Activated CD8-positive, alpha-beta T cell treated with anti-CD3 and anti-CD28 coated beads, Interleukin-2, amount 10 ng/mL, durations not matched to agents 7 days and 5 days (primary cell): Measurements from ENCODE around the gene TPI1. TPM values are rescaled to one million over a fixed set of nuclear protein-coding genes. Genes with fewer than 3 reads are reported as not detected.
"Not testable (repeated sequence)": the region's sequence is repeated elsewhere in the genome, so short reads cannot be mapped to it uniquely, and the experiment has no call there.

Experiments used
- ATAC-seq: fragments of 150-1000 bp; cut with Tn5 transposase; one replicate; pipeline ENCODE4 v1.10.0; 2021; ENCODE audit warnings: moderate library complexity
- CTCF ChIA-PET: fragments of 350-600 bp; sonication (Branson Sonifier 250); formaldehyde crosslinking; loops from one replicate; lab custom pipeline; 2021; ENCODE audit warnings: antibody characterized with exemption; lab: Charles Lee
- POLR2A ChIA-PET: fragments of 350-600 bp; sonication (Branson Sonifier 250); formaldehyde crosslinking; loops from one replicate; lab custom pipeline; 2021; ENCODE audit warnings: antibody characterized with exemption; lab: Charles Lee
- DNase-seq: peaks from one replicate; pipeline ENCODE4 v3.0.0-alpha.2; 2020
- H3K27ac Mint-ChIP-seq: one replicate; pipeline ENCODE4 v1.8.0; 2021; ENCODE audit warnings: mild to moderate bottlenecking, mixed read lengths
- H3K27me3 Mint-ChIP-seq: one replicate; pipeline ENCODE4 v1.8.0; 2021; ENCODE audit warnings: low read depth, mixed read lengths
- H3K36me3 Mint-ChIP-seq: one replicate; pipeline ENCODE4 v1.8.0; 2021; ENCODE audit warnings: low read depth, mixed read lengths
- H3K4me1 Mint-ChIP-seq: one replicate; pipeline ENCODE4 v1.8.0; 2021; ENCODE audit warnings: low read depth, mixed read lengths
- H3K4me3 Mint-ChIP-seq: one replicate; pipeline ENCODE4 v1.8.0; 2021; ENCODE audit warnings: mild to moderate bottlenecking, mixed read lengths
- H3K9me3 Mint-ChIP-seq: one replicate; pipeline ENCODE4 v1.8.0; 2022; ENCODE audit warnings: mixed read lengths; ENCODE audit not compliant: insufficient read depth
- total RNA-seq, 2 experiments: library from RNA; stranded (reverse); gene quantifications; one replicate each; pipeline ENCODE4 v1.2.3, GENCODE V29; 2021

TPI1 gene
- total RNA-seq, 2 experiments from 2014 or later: 1,505 to 1,545 TPM

DNA sequence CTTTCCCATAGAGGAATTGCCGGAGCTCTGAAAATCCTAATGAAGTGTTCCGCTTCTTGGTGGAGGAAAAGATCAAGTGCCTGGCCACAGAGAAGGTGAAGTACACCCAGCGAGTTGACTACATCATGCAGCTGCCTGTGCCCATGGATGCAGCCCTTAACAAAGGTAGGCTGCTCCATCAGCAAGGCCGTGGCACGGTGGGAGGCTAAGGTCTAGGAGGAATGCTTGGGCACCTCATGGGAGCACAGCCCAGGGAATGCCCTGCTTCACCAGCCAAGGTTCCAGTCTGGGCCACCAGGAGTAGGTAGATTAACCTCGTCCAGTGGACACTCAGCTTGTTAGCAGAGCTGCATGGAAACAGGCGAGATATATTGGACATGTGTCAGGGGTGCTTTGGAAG lies 6.4 kb upstream of the TPI1 start:
- no peak overlapping the region for H3K27ac Mint-ChIP-seq
- no peaks in the 10 kb centered on the region for H3K27me3 Mint-ChIP-seq
- H3K4me3 Mint-ChIP-seq: no peak overlapping the region
- no peak for ATAC-seq
- H3K4me1 Mint-ChIP-seq: peaks cover 2% of the 10 kb centered on the region
- DNase-seq: no peak
- ChIA-PET CTCF (interaction anchor here (1.0 to 1.1 kb wide), 2 partner anchors 11 to 323 kb away, joined by 3 read pairs; no protein-coding TSS in a partner anchor), POLR2A (interaction anchor here (0.7 to 1.8 kb wide), 3 partner anchors 9 to 83 kb away, joined by 3 to 13 read pairs (median 4); partner anchors contain the start of genes C12orf57, CDCA3, RNU7-1 and USP5)
- H3K9me3 Mint-ChIP-seq: no peaks in the 10 kb centered on the region
- H3K36me3 Mint-ChIP-seq: peaks cover 65% of the 10 kb centered on the region

GRCh38 chr12:6861391-6861790 lies 5.9 kb upstream of the TPI1 start:
- DNase-seq: no peak
- no peaks in the 10 kb centered on the region for H3K9me3 Mint-ChIP-seq
- H3K4me3 Mint-ChIP-seq: no peak overlapping the region
- ATAC-seq: no peak
- peaks cover 6% of the 10 kb centered on the region for H3K4me1 Mint-ChIP-seq
- ChIA-PET CTCF (interaction anchor here (1.0 to 1.1 kb wide), 2 partner anchors 11 to 324 kb away, joined by 3 read pairs; no protein-coding TSS in a partner anchor), POLR2A (interaction anchor here (0.7 to 1.8 kb wide), 3 partner anchors 9 to 82 kb away, joined by 3 to 13 read pairs (median 4); partner anchors contain the start of genes C12orf57, CDCA3, RNU7-1 and USP5)
- peaks cover 66% of the 10 kb centered on the region for H3K36me3 Mint-ChIP-seq
- no peaks in the 10 kb centered on the region for H3K27me3 Mint-ChIP-seq
- H3K27ac Mint-ChIP-seq: no peak overlapping the region

DNA sequence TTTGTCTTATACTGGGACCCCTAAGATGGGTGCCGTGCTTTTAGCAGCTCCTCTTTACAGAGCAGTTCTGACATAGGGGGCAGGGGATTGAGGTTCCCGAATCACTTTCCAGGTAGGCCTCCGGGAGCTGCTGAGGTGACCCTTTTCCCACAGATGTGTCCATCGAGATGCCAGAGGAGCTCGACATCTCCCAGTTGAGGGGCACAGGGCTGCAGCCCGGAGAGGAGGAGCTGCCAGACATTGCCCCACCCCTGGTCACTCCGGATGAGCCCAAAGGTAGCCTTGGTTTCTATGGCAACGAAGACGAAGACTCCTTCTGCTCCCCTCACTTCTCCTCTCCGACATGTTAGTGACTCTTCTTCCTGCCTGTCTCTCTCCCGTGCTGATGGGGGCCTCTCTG lies 4.3 kb upstream of the TPI1 start:
- Mint-ChIP-seq H3K9me3 (no peaks in the 10 kb centered on the region), H3K4me1 (peaks cover 15% of the 10 kb centered on the region), H3K36me3 (peaks cover 59% of the 10 kb centered on the region), H3K27ac (no peak overlapping the region), H3K27me3 (no peaks in the 10 kb centered on the region), H3K4me3 (no peak overlapping the region)
- ATAC-seq (no peak), DNase-seq (no peak)
- ChIA-PET CTCF (interaction anchor here (0.9 kb wide), 2 partner anchors 9 to 27 kb away, joined by 3 to 4 read pairs; no protein-coding TSS in a partner anchor), POLR2A (interaction anchor here (0.7 kb wide), 1 partner anchor 10 kb away, joined by 4 read pairs; no protein-coding TSS in a partner anchor)

GRCh38 chr12:6863586-6864321 lies 3.6 kb upstream of the TPI1 start:
- POLR2A ChIA-PET: interaction anchor here (0.7 to 6.8 kb wide), 2 partner anchors 11 kb away, joined by 4 to 93 read pairs; partner anchors contain the start of genes CDCA3 and USP5

DNA sequence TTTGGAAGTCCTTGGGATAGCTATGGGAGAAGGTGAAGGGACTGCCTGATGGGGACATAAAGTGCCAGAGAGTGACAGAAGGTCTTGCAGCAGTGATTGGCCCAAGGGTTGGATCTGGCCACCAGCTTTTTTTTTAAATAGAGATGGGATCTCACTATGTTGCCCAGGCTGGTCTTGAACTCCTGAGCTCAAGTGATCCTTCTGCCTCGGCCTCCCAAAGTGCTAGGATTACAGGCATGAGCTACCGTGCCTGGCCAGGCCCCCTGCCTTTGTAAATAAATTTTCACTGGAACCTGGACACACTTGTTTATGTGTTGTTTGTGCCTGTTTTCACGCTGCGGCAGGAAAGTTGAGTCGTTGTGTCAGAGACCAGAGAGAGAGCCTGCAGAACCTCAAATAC lies 2.0 kb upstream of the TPI1 start:
- ATAC-seq, H3K27me3 Mint-ChIP-seq, H3K27ac Mint-ChIP-seq, H3K4me3 Mint-ChIP-seq, DNase-seq, H3K9me3 Mint-ChIP-seq: not testable (repeated sequence)
- POLR2A ChIA-PET: interaction anchor here (0.9 to 6.8 kb wide), 4 partner anchors 12 to 233 kb away, joined by 3 to 93 read pairs (median 4); partner anchors contain the start of genes CDCA3, MLF2 and USP5
- Mint-ChIP-seq H3K4me1 (peaks cover 37% of the 10 kb centered on the region), H3K36me3 (peaks cover 70% of the 10 kb centered on the region)
- CTCF ChIA-PET: interaction anchor here (1.4 to 2.8 kb wide), 2 partner anchors 22 to 26 kb away, joined by 3 to 12 read pairs; no protein-coding TSS in a partner anchor

More at GRCh38 chr12:6863586-6864321, 3.6 kb upstream of the TPI1 start:
- Mint-ChIP-seq H3K4me1 (peaks cover 21% of the 10 kb centered on the region), H3K36me3 (peaks cover 64% of the 10 kb centered on the region), H3K9me3 (no peaks in the 10 kb centered on the region), H3K27me3 (no peaks in the 10 kb centered on the region), H3K4me3 (no peak overlapping the region), H3K27ac (no peak overlapping the region)
- CTCF ChIA-PET: interaction anchor here (0.9 to 1.2 kb wide), 3 partner anchors 9 to 83 kb away, joined by 3 to 4 read pairs (median 3); no protein-coding TSS in a partner anchor
- DNase-seq: no peak
- ATAC-seq: no peak

- Mint-ChIP-seq H3K4me3 (peak overlapping the region; percentile 98), H3K4me1 (peaks cover 47% of the 10 kb centered on the region), H3K27me3 (no peaks in the 10 kb centered on the region), H3K27ac (peak overlapping the region; percentile 96), H3K36me3 (peaks cover 70% of the 10 kb centered on the region), H3K9me3 (no peaks in the 10 kb centered on the region)
- POLR2A ChIA-PET: interaction anchor here (0.5 to 6.8 kb wide), 15 partner anchors 13 to 254 kb away, joined by 3 to 93 read pairs (median 3); partner anchors contain the start of genes C12orf57, CDCA3, MLF2 and PTPN6
- ATAC-seq: no peak
- DNase-seq: no peak
- CTCF ChIA-PET: interaction anchor here (1.8 to 4.4 kb wide), 4 partner anchors 14 to 72 kb away, joined by 4 to 31 read pairs (median 18); partner anchors contain the start of genes CDCA3 and USP5
Measured at GRCh38 chr12:6866163-6866919, 990 bp upstream of the TPI1 start.

GRCh38 chr12:6866920-6867412 lies 365 bp upstream of the TPI1 start:
- Mint-ChIP-seq H3K27ac (peak overlapping the region; percentile 96), H3K36me3 (peaks cover 76% of the 10 kb centered on the region), H3K4me3 (peak overlapping the region; percentile 98), H3K4me1 (peaks cover 53% of the 10 kb centered on the region), H3K9me3 (no peaks in the 10 kb centered on the region), H3K27me3 (no peaks in the 10 kb centered on the region)
- ChIA-PET POLR2A (interaction anchor here (0.5 to 6.8 kb wide), 17 partner anchors 12 to 254 kb away, joined by 3 to 93 read pairs (median 3); partner anchors contain the start of genes C12orf57, CDCA3, PTPN6 and RNU7-1), CTCF (interaction anchor here (1.1 to 4.4 kb wide), 7 partner anchors 14 to 143 kb away, joined by 3 to 31 read pairs (median 12); partner anchors contain the start of genes CDCA3, COPS7A and USP5)
- ATAC-seq (peak; percentile 4), DNase-seq (no peak)

DNA sequence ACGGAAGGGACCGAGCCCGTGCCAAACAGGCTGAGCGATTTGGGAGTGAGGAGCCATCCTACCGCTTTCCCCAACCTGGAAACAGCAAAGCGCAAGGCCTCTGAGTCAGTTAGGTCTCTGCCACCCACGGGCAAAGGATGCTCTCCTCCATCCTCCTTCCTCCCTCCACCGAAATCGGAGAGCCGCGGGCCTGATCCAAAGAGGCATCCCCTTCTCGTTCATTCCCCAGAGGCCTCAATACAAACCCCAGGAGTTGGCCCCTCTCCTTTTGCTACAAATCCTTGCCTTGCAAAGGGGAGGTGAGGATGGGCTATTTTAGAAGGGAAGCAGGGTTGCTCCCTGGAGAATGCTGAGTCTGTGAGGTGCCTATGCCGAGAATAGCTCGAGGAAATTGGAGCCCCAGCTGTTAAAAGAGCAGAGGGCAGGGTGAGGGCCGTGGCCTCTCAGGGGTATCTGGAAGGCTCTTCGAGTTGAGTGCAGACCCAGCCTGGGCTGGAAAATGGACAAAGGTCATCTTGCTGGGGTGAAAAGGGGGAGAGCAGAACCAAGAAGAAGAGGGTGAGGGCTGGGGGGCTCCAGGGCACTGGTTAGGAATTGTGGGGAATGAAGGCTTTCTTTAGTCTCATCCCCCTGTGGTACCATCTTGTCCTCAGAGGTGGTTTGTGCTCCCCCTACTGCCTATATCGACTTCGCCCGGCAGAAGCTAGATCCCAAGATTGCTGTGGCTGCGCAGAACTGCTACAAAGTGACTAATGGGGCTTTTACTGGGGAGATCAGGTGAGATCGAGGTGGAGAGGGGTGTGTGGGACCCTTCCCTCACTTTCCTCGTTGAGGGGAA lies 1.1 kb downstream of the TPI1 start:
- Mint-ChIP-seq H3K27me3 (no peaks in the 10 kb centered on the region), H3K36me3 (peaks cover 74% of the 10 kb centered on the region), H3K27ac (peak overlapping the region; percentile 94), H3K4me1 (peaks cover 58% of the 10 kb centered on the region), H3K4me3 (peak overlapping the region; percentile 98), H3K9me3 (no peaks in the 10 kb centered on the region)
- ChIA-PET CTCF (interaction anchor here (0.7 to 6.1 kb wide), 26 partner anchors 13 to 245 kb away, joined by 3 to 121 read pairs (median 6); partner anchors contain the start of genes CDCA3, COPS7A, LAG3 and LPCAT3), POLR2A (interaction anchor here (0.9 to 6.8 kb wide), 14 partner anchors 14 to 124 kb away, joined by 3 to 93 read pairs (median 6); partner anchors contain the start of genes C12orf57, CDCA3, RNU7-1 and USP5)
- DNase-seq (no peak), ATAC-seq (no peak)

DNA sequence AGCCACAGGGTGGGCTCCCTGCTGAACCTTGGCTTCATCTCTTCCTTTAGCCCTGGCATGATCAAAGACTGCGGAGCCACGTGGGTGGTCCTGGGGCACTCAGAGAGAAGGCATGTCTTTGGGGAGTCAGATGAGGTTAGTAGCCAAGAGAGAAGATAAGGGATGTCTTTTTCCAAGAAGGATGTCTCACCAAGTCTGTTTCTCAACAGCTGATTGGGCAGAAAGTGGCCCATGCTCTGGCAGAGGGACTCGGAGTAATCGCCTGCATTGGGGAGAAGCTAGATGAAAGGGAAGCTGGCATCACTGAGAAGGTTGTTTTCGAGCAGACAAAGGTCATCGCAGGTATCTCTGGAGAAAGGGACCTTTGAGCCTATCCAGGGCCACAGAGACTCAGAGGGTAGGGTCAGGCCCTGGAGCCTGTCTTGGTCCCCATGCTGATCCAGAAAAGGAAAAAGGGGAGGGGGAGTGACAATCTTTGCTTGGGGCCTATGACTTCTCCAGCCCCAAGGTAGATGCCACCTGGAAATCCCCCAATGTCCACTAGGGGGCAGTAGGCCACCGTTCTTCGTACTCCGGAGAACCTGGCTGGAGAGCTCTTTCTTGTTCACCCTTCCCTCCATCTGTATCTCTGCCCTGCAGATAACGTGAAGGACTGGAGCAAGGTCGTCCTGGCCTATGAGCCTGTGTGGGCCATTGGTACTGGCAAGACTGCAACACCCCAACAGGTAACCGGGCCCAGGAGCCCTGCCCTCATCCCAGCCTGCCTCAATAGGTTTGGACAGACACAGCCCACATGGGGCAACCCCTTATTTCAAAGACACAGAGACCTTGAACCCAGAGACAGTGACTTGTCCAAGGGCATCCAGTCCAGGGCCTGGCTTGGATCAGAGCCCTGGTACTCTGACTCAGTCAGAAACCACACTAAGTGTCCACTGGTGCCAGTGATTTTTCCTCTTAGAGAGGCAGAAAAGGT lies 2.0 kb downstream of the TPI1 start:
- Mint-ChIP-seq H3K27ac (peak overlapping the region; percentile 94), H3K36me3 (peaks cover 71% of the 10 kb centered on the region), H3K4me3 (peak overlapping the region; percentile 98), H3K27me3 (no peaks in the 10 kb centered on the region), H3K9me3 (no peaks in the 10 kb centered on the region), H3K4me1 (peaks cover 61% of the 10 kb centered on the region)
- CTCF ChIA-PET: interaction anchor here (0.6 to 6.1 kb wide), 41 partner anchors 8 to 530 kb away, joined by 3 to 121 read pairs (median 5); partner anchors contain the start of genes C12orf57, CDCA3, COPS7A and LAG3
- ATAC-seq (peak; percentile 5), DNase-seq (peak; percentile 91)
- POLR2A ChIA-PET: interaction anchor here (0.6 to 6.8 kb wide), 15 partner anchors 16 to 96 kb away, joined by 3 to 93 read pairs (median 4); partner anchors contain the start of genes C12orf57, CDCA3, RNU7-1 and USP5
